HEK293 (cell line): ENCODE results near the gene MLX.

ENCODE experiments used
- CTCF ChIP-seq: fragments of 450-650 bp; formaldehyde crosslinking; IDR thresholded peaks from 2 replicates; pipeline ENCODE4 v1.5.1; 2016; ENCODE audit warnings: missing biosample characterization, missing genetic modification characterization
- GLI2 ChIP-seq: fragments of 450-650 bp; formaldehyde crosslinking; IDR thresholded peaks from 2 replicates; pipeline ENCODE4; 2017; ENCODE audit warnings: missing biosample characterization, missing genetic modification characterization, low read depth, borderline replicate concordance
- MYNN ChIP-seq: fragments of 450-650 bp; formaldehyde crosslinking; IDR thresholded peaks from 2 replicates; pipeline ENCODE4 v1.5.1; 2016; ENCODE audit warnings: missing biosample characterization, missing genetic modification characterization, borderline replicate concordance
- OVOL3 ChIP-seq: fragments of 450-650 bp; formaldehyde crosslinking; IDR thresholded peaks from 2 replicates; pipeline ENCODE4 v1.5.1; 2016; ENCODE audit warnings: missing biosample characterization, missing genetic modification characterization
- PRDM10 ChIP-seq: fragments of 450-650 bp; formaldehyde crosslinking; IDR thresholded peaks from 2 replicates; pipeline ENCODE4 v1.5.1; 2016; ENCODE audit warnings: missing biosample characterization, missing genetic modification characterization
- PRDM6 ChIP-seq: fragments of 450-650 bp; formaldehyde crosslinking; IDR thresholded peaks from 2 replicates; pipeline ENCODE4 v1.5.1; 2017; ENCODE audit warnings: missing biosample characterization, missing genetic modification characterization
- RBAK ChIP-seq: fragments of 450-650 bp; formaldehyde crosslinking; IDR thresholded peaks from 2 replicates; pipeline ENCODE4 v1.5.1; 2016; ENCODE audit warnings: missing biosample characterization, missing genetic modification characterization
- TCF7L2 ChIP-seq: IDR thresholded peaks from 2 replicates; pipeline ENCODE4 v1.6.1; 2011; ENCODE audit warnings: low read depth, mild to moderate bottlenecking, inconsistent platforms, low read length, moderate library complexity, borderline replicate concordance
- ZBTB20 ChIP-seq: fragments of 450-650 bp; formaldehyde crosslinking; IDR thresholded peaks from 2 replicates; pipeline ENCODE4 v1.5.1; 2016; ENCODE audit warnings: missing biosample characterization, missing genetic modification characterization
- ZBTB48 ChIP-seq: fragments of 450-650 bp; formaldehyde crosslinking; IDR thresholded peaks from 2 replicates; pipeline ENCODE4 v1.5.1; 2016; ENCODE audit warnings: missing biosample characterization, missing genetic modification characterization
- ZBTB8A ChIP-seq: fragments of 450-650 bp; formaldehyde crosslinking; IDR thresholded peaks from 2 replicates; pipeline ENCODE4 v1.5.1; 2016; ENCODE audit warnings: missing biosample characterization, missing genetic modification characterization
- ZFP69B ChIP-seq: fragments of 450-650 bp; formaldehyde crosslinking; IDR thresholded peaks from 2 replicates; pipeline ENCODE4 v1.5.1; 2016; ENCODE audit warnings: missing biosample characterization, missing genetic modification characterization
- ZNF132 ChIP-seq: fragments of 450-650 bp; formaldehyde crosslinking; IDR thresholded peaks from 2 replicates; pipeline ENCODE4 v1.5.1; 2017; ENCODE audit warnings: missing biosample characterization, missing genetic modification characterization, borderline replicate concordance
- ZNF133 ChIP-seq: fragments of 450-650 bp; formaldehyde crosslinking; IDR thresholded peaks from 2 replicates; pipeline ENCODE4 v1.5.1; 2016; ENCODE audit warnings: missing biosample characterization, missing genetic modification characterization
- ZNF140 ChIP-seq: fragments of 450-650 bp; formaldehyde crosslinking; IDR thresholded peaks from 2 replicates; pipeline ENCODE4 v1.5.1; 2016; ENCODE audit warnings: missing biosample characterization, missing genetic modification characterization
- ZNF184 ChIP-seq: fragments of 450-650 bp; IDR thresholded peaks from 2 replicates; pipeline ENCODE4 v1.5.1; 2018; ENCODE audit warnings: missing biosample characterization, mild to moderate bottlenecking, missing genetic modification characterization
- ZNF2 ChIP-seq: fragments of 450-650 bp; formaldehyde crosslinking; IDR thresholded peaks from 2 replicates; pipeline ENCODE4 v1.5.1; 2016; ENCODE audit warnings: missing biosample characterization, missing genetic modification characterization
- ZNF274 ChIP-seq, 2 experiments: fragments of 200-500 bp in 1 of 2; fragments of 450-650 bp in 1 of 2; sonication (Bioruptor generic) in 1 of 2; formaldehyde crosslinking in 1 of 2; IDR thresholded peaks; 2 replicates each; pipeline versions ENCODE4 v1.5.1 to v1.6.1; 2014 to 2016; ENCODE audit warnings: borderline replicate concordance in 1 of 2, inconsistent platforms in 1 of 2, low read length in 1 of 2, missing biosample characterization in 1 of 2, missing genetic modification characterization in 1 of 2
- ZNF280D ChIP-seq: fragments of 450-650 bp; formaldehyde crosslinking; IDR thresholded peaks from 2 replicates; pipeline ENCODE4 v1.5.1; 2016; ENCODE audit warnings: missing biosample characterization, missing genetic modification characterization
- ZNF350 ChIP-seq: fragments of 450-650 bp; formaldehyde crosslinking; IDR thresholded peaks from 2 replicates; pipeline ENCODE4 v1.5.0; 2017; ENCODE audit warnings: missing biosample characterization, mild to moderate bottlenecking, missing genetic modification characterization
- ZNF514 ChIP-seq: fragments of 450-650 bp; formaldehyde crosslinking; IDR thresholded peaks from 2 replicates; pipeline ENCODE4 v1.5.1; 2016; ENCODE audit warnings: missing biosample characterization, missing genetic modification characterization
- ZNF530 ChIP-seq: fragments of 450-650 bp; formaldehyde crosslinking; IDR thresholded peaks from 2 replicates; pipeline ENCODE4 v1.5.1; 2016; ENCODE audit warnings: low read depth, missing biosample characterization, missing genetic modification characterization
- ZNF544 ChIP-seq: fragments of 450-650 bp; formaldehyde crosslinking; IDR thresholded peaks from 2 replicates; pipeline ENCODE4 v1.5.0; 2017; ENCODE audit warnings: missing biosample characterization, missing genetic modification characterization
- ZNF670 ChIP-seq: fragments of 450-650 bp; formaldehyde crosslinking; IDR thresholded peaks from 2 replicates; pipeline ENCODE4 v1.5.1; 2016; ENCODE audit warnings: missing biosample characterization, missing genetic modification characterization, low read depth
- ZNF701 ChIP-seq: fragments of 450-650 bp; formaldehyde crosslinking; IDR thresholded peaks from 2 replicates; pipeline ENCODE4 v1.5.1; 2016; ENCODE audit warnings: missing biosample characterization, missing genetic modification characterization
- ZNF76 ChIP-seq: fragments of 450-650 bp; formaldehyde crosslinking; IDR thresholded peaks from 2 replicates; pipeline ENCODE4; 2016; ENCODE audit warnings: low read depth, missing biosample characterization, missing genetic modification characterization, borderline replicate concordance
- ZNF777 ChIP-seq: fragments of 450-650 bp; formaldehyde crosslinking; IDR thresholded peaks from 2 replicates; pipeline ENCODE4 v1.5.1; 2017; ENCODE audit warnings: missing biosample characterization, missing genetic modification characterization, borderline replicate concordance
- ZNF785 ChIP-seq: fragments of 450-650 bp; formaldehyde crosslinking; IDR thresholded peaks from 2 replicates; pipeline ENCODE4 v1.5.1; 2016; ENCODE audit warnings: missing biosample characterization, missing genetic modification characterization
- ZNF792 ChIP-seq: fragments of 450-650 bp; formaldehyde crosslinking; IDR thresholded peaks from 2 replicates; pipeline ENCODE4 v1.5.1; 2016; ENCODE audit warnings: missing biosample characterization, missing genetic modification characterization
- ZNF830 ChIP-seq: fragments of 450-650 bp; IDR thresholded peaks from 2 replicates; pipeline ENCODE4 v1.5.0; 2018; ENCODE audit warnings: missing biosample characterization, missing genetic modification characterization, low read depth, mild to moderate bottlenecking, moderate library complexity
- ZSCAN23 ChIP-seq: fragments of 450-650 bp; formaldehyde crosslinking; IDR thresholded peaks from 2 replicates; pipeline ENCODE4 v1.5.1; 2016; ENCODE audit warnings: missing biosample characterization, missing genetic modification characterization
- ZXDB ChIP-seq: fragments of 450-650 bp; formaldehyde crosslinking; IDR thresholded peaks from 2 replicates; pipeline ENCODE4 v1.5.1; 2016; ENCODE audit warnings: missing biosample characterization, missing genetic modification characterization

The MLX gene

GRCh38 chr17:42561897-42562387, 5.0 kb upstream of the MLX start, which contains the start of gene COASY (continued):
- TF ChIP-seq OVOL3 (tag by site-specific recombination) = peak; percentile 85; the same call in 1 of the 2 replicates
- TF ChIP-seq ZNF140 = no peak
- no peak for TF ChIP-seq MYNN
- TF ChIP-seq GLI2 (tag by site-specific recombination) = no peak
- no peak for TF ChIP-seq ZNF350 (tag by site-specific recombination)
- no peak for TF ChIP-seq ZNF132 (tag by site-specific recombination)
- TF ChIP-seq PRDM6 (tag by site-specific recombination) = no peak
- TF ChIP-seq ZXDB (tag by site-specific recombination) = peak; percentile 85
- 0 out of 2 replicates have a peak, but pooled peaks have one; percentile 5 for TF ChIP-seq ZSCAN23 (tag by site-specific recombination)
- TF ChIP-seq ZBTB8A (tag by site-specific recombination) = peak; percentile 79
- no peak for TF ChIP-seq ZNF514 (tag by site-specific recombination)
- no peak; the same call in 1 of the 2 replicates for TF ChIP-seq ZNF777 (tag by site-specific recombination)
- TF ChIP-seq ZNF530 (tag by site-specific recombination) = no peak
- no peak for TF ChIP-seq ZNF280D (tag by site-specific recombination)
- TF ChIP-seq ZNF670 (tag by site-specific recombination) = no peak
- no peak for TF ChIP-seq RBAK (tag by site-specific recombination)
- no peak for TF ChIP-seq ZNF544 (tag by site-specific recombination)
- no peak for TF ChIP-seq ZNF830 (tag by site-specific recombination)
- TF ChIP-seq ZBTB48 (tag by site-specific recombination) = no peak
- no peak for TF ChIP-seq ZNF792 (tag by site-specific recombination)
- TF ChIP-seq ZNF76 (tag by site-specific recombination) = peak; percentile 72; the same call in 1 of the 2 replicates
- TF ChIP-seq TCF7L2 = no peak
- no peak for TF ChIP-seq ZNF2 (tag by site-specific recombination)
- 0 out of 2 replicates have a peak, but pooled peaks have one; percentile 18 for TF ChIP-seq ZFP69B (tag by site-specific recombination)
- no peak for TF ChIP-seq ZNF701
- no peak for TF ChIP-seq ZNF133 (tag by site-specific recombination)
- no peak for TF ChIP-seq CTCF
- TF ChIP-seq ZBTB20 (tag by site-specific recombination) = no peak; the same call in 1 of the 2 replicates
- no peak for TF ChIP-seq ZNF184
- TF ChIP-seq ZNF785 = no peak
- TF ChIP-seq PRDM10 (tag by site-specific recombination) = peak; percentile 62
- no peak for TF ChIP-seq ZNF274 (IDR thresholded peaks at IDR 0.05; ENCODE audit: low read length)
- TF ChIP-seq ZNF274 (tag by site-specific recombination; IDR thresholded peaks at IDR 0.05; ENCODE audit: borderline replicate concordance) = no peak
